HG03025 (cell line): Measurements from ENCODE around the gene PEX19.

Source experiments
- ATAC-seq: cut with Tn5 transposase; IDR thresholded peaks from one replicate; pipeline ENCODE4 v1.9.1; 2021; ENCODE audit warnings: mild to moderate bottlenecking, moderate library complexity; ENCODE audit not compliant: unreplicated experiment, low FRiP score

The PEX19 gene

GRCh38 chr1:160243767-160244166 is 41.2 kb downstream of the PEX19 start:
- no peak for ATAC-seq

GRCh38 chr1:160239582-160240299 is 45.2 kb downstream of the PEX19 start:
- no peak for ATAC-seq

- ATAC-seq, result no peak
These were observed 46.5 kb downstream of the PEX19 start for GRCh38 chr1:160238408-160238807.

- ATAC-seq, result no peak
These were observed 47.4 kb downstream of the PEX19 start for GRCh38 chr1:160237558-160237957.

GRCh38 chr1:160236806-160237205 is 48.1 kb downstream of the PEX19 start:
- no peak for ATAC-seq

- ATAC-seq, result no peak
These were observed 52.0 kb downstream of the PEX19 start for GRCh38 chr1:160232911-160233310.

GRCh38 chr1:160228431-160228830 is 56.5 kb downstream of the PEX19 start:
- no peak for ATAC-seq

GRCh38 chr1:160227561-160227960 is 57.4 kb downstream of the PEX19 start:
- ATAC-seq, result no peak

GRCh38 chr1:160227034-160227433 is 57.9 kb downstream of the PEX19 start:
- ATAC-seq, result no peak
